T-helper 1 cell (primary cell): Measurements from ENCODE around the gene BTN3A1.
"Not testable (repeated sequence)": the region's sequence is repeated elsewhere in the genome, so short reads cannot be mapped to it uniquely, and the experiment has no call there.

Experiments used
- DNase-seq, 5 donors: peaks; one replicate each; pipeline ENCODE4 v3.0.0-alpha.2; 2012 to 2020

BTN3A1 gene

GRCh38 chr6:26415036-26415614, 13.1 kb downstream of the BTN3A1 start:
- no peak for DNase-seq

DNA sequence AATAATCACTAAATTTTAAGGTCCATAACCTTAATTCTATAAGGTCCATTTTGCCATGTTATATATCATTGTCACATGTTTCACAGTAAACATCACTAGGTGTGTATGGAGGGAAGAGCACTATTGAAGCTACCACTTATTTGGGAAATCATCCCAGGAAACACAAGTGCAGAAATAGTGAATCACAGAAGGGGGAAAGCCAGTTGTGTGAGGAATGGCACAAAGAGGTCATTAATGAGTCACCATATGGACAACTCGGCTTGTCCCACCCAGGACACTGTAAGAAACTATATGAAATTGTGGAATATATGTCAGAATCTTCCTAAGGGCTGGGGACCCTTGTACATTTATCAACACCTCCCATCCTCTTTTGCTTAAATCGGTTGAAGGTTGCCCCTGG, 13.7 kb downstream of the BTN3A1 start:
- no peak for DNase-seq

DNA sequence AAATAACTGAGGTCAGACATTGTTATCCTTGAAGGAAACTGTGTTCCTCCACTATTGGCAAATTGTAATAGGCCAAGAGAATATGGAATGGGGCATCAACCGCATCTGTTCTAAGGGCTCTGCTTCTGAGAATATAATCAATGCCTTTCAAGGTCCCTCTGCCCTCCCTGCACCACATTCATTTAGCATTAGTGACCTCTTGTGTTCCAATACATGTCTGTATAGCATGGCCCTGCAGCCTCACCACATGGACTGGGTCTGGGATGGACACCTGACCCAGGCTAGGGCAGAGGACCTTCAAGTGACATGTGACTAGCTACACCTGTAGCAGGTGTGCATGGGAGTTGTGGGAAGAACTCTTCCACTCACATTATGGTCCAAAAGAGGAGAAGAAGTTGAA, 14.2 kb downstream of the BTN3A1 start:
- no peak for DNase-seq

- not testable (repeated sequence) for DNase-seq
Observed at GRCh38 chr6:26418077-26418476, 16.0 kb downstream of the BTN3A1 start.

DNA sequence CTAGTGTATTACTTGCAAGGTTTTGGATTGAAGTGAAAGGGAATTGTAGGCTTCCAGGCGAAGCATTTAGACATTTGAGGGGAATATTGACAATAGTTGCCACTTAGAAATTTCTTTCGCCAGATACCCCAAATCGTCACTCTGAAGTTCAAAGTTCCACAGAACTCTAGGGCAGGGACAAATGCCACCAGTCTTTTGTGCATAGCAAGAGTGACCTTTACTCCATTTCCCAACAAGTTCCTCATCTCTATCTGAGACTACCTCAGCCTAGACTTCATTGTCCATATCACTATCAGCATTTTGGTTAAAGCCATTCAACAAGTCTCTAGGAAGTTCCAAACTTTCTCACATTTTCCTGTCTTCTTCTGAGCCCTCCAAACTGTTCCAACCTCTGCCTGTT, 16.7 kb downstream of the BTN3A1 start:
- not testable (repeated sequence) for DNase-seq

- DNase-seq: peak in 2 of 5 donors; percentile 8 to 13
Observed at GRCh38 chr6:26420688-26421171, 18.7 kb downstream of the BTN3A1 start.

DNA sequence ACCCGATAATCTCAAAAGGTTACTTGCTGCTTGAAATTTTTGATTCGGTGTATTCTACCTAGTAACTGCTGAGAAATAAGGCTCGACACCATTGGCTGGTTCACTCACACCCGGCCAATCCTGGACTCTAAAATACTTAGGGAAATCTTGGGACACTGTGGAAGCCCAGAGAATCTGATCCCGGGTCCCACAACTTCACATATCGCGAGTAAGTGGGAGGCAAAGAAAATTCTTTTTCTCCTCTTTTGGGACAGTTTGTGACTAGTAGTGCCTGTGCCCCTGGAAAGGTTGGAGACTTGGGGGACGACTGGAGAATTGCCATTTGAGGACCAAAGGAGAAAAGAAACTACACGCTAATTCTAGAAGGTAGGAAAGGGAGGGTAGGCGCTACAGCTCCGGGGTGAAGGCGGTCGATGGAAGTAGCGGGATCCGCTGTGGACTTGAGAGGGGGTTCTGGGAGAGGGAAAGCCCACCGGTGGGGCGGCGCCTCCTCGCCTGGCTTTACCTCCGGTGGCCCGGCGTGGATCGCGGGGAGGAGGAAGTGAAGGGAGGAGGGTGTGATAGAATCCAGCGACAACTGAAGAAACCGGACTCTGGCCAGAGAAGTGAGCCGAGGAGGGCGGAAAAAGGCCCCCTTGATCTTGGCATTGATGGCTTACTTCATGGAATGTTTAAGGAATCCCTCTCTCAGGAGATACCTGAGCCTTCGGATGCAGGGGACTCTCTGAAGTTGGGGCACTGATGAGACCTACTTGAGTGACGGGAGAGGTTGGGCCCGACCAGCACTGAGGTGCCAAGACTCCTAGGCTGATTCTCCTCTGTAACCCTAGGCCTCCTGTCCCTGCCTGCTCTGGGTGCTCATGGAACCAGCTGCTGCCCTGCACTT, 19.4 kb downstream of the BTN3A1 start:
- DNase-seq: peak in 4 of 5 donors; percentile 29 to 65 (median 45)

DNA sequence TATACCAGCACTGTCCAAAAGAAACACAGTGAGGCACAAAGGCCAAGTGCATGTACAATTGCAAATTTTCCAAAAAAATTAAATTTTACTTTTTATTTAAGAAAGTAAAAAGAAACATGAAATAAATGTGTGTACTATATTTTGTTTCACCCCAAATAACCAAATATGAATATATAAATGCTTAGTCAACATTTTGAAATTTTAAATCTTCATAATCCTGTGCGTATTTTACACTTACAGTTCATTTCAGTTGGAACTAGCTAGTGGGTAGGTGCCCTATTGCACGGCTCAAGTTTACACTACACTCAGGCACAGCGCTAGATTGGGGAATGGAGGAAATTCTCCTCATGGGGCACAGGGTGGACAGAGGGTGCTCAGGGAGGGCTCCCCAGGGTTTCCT, 20.3 kb downstream of the BTN3A1 start:
- no peak for DNase-seq

DNA sequence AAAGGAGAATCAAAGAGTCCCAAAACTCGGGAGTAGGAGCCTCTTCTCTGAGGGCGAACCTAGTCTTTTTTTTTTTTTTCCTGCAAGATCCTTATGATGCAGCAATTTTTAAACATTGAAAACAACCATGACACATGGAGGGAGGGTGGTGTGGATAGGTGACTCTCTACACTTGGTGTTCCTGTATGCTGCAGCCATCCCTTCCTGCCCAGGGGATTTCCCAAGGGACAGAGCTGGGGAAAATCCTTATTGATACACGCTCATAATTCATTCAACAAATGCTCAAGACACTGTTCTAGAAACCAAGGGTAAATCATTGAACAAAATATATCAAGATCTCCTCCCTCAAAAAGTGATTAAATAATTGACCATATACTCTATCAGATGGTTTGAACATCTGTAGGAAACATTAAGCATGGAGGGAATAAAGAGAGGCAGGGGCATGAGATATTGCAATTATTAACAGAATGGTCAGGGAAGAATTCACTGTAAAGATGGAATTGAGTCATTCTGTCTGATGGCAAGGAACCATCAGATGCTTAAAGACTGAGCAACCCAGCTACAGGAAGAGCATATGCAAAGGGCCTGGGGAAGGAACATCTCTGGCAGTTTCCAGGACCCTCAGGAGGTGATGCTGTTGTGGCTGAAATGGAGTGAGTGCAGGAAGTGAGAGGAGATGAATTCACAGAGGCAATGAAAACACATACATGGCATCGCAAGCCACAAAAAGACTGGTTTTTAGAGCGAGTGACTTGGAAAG, 24.8 kb downstream of the BTN3A1 start:
- DNase-seq: no peak

- no peak for DNase-seq
Observed at GRCh38 chr6:26427451-26427809, 25.4 kb downstream of the BTN3A1 start.

DNA sequence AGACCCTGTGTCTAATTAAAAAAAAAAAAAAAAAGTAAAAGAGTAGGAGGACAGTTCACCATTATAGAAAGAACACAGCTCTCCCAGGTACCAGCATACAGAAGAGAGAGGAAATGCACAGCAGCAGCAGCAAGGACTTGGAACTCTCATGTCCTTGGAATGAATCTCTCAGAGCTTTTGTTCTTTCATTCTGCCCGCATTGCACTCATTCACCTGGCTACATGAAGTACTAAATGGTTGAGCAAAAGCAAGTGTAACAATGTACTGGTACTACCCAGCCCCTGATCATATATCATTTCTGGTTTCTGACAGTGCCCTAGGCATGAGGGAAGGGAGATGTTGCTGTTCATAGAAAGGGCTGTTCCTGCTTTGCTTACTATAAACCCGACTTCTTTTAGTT, 26.1 kb downstream of the BTN3A1 start:
- no peak for DNase-seq

- no peak for DNase-seq
Observed at GRCh38 chr6:26430787-26431186, 28.7 kb downstream of the BTN3A1 start.

- no peak for DNase-seq
Observed at GRCh38 chr6:26431258-26432172, 29.4 kb downstream of the BTN3A1 start.

DNA sequence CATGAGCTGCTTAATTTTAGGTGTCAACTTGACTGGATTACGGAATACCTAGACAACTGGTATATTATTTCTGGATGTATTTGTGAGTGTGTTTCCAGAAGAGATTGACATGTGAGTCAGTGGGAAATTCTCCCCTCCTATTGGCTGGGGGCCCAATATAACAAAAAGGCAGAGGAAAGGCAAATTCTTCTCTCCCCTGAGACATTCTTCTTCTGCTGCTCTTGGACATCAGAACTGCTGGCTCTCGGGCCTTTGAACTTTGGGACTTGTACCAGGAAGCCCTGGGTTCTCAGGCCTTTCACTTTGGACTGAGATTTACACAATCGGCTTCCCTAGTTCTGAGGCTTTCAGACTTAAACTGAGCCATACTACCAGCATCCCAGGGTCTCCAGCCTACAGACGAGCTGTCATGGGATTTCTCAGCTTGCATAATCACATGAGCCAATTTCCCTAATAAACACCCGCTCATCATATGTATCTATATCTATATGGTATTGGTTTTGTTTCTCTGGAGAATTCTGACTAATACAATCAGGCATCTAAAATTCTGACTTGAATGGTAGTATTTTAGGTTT, 30.6 kb downstream of the BTN3A1 start:
- DNase-seq: no peak

GRCh38 chr6:26433680-26434079, 31.6 kb downstream of the BTN3A1 start:
- not testable (repeated sequence) for DNase-seq

- no peak for DNase-seq
Observed at GRCh38 chr6:26436018-26436417, 33.9 kb downstream of the BTN3A1 start.

DNA sequence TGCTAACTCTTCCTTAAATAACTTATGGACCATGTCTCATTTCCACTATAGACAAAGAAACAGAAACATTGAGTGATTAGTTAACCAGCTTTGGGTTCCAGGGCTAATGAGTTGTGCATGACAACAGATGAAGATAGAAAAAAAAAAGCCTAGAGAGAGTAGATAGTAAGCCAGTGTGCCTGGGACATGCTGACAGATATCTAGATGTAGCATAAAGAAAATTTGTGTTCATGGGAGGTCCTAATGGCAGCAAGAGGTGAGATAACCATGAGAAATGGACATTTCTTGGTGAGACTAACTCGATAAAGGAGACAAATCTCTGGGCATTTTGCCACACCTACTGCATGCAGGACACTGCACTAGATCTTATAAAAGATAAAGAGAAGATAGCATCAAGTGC, 35.5 kb downstream of the BTN3A1 start:
- no peak for DNase-seq

DNA sequence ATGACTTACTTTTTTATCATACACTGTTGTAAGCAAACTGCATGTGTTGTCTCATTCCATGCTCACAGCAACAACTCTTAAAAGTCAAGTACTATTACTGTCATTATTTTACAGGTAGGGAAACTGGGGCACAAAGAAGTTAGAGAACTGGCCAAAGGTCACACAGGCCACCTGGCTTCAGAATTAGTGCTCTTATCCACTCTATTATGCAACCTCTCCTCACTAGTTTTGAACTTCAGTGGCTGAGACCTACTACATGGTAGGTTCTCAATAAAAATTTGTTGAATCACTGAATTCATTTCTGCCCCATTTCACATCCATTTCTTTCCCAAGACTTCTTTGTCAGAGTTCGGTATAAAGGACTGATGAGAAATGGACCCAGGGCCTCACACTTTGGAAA, 35.9 kb downstream of the BTN3A1 start:
- no peak for DNase-seq

- DNase-seq: peak in 1 of 5 donors; percentile 17
Observed at GRCh38 chr6:26439151-26440125, 37.4 kb downstream of the BTN3A1 start.

GRCh38 chr6:26440977-26441358, 38.9 kb downstream of the BTN3A1 start:
- DNase-seq: no peak

DNA sequence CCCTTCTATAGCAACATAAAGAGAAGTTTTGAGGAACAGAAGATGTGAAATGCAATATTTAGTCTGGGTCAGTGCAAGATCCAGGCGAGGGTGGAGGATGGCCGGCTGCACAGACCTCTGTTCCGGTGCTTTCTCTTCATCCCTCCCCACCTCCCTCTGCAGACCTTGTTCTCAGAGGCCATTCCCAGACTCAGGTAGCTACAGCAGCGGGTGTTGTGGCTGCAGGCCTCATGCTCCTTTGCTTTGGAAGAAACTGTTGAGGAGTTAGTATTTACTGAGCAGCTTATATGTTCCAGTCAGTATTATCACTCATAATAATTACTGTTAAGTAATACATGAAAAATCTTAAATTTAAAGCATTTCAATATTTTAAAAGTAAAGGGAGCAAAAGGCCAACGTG, 39.9 kb downstream of the BTN3A1 start:
- DNase-seq: no peak
